CD4-positive, alpha-beta memory T cell (primary cell): Measurements from ENCODE around the gene CPM. TPM values are rescaled to one million over a fixed set of nuclear protein-coding genes. Genes with fewer than 3 reads are reported as not detected.

Experiments used
- CTCF ChIA-PET: fragments of 350-600 bp; sonication (Branson Sonifier 250); formaldehyde crosslinking; loops from one replicate; lab custom pipeline; 2021; ENCODE audit warnings: inconsistent platforms; ENCODE audit not compliant: partially characterized antibody; lab: Charles Lee
- POLR2A ChIA-PET: fragments of 350-600 bp; sonication (Branson Sonifier 250); formaldehyde crosslinking; loops from one replicate; lab custom pipeline; 2021; ENCODE audit not compliant: partially characterized antibody; lab: Charles Lee
- DNase-seq, 5 donors: peaks; one replicate each; pipeline versions ENCODE4 v3.0.0 to v3.0.0-alpha.2; 2020 to 2022; ENCODE audit warnings: mixed read lengths in 1 of 5
- H3K27ac ChIP-seq: one replicate; pipeline ENCODE4 v1.7.0; 2013; ENCODE audit warnings: low read depth, low read length
- H3K27me3 ChIP-seq: 2 replicates; pipeline ENCODE4 v1.7.0; 2013; ENCODE audit warnings: mild to moderate bottlenecking, low read length, moderate library complexity; ENCODE audit not compliant: insufficient read depth
- H3K36me3 ChIP-seq: 2 replicates; pipeline ENCODE4 v1.7.0; 2013; ENCODE audit warnings: mild to moderate bottlenecking, low read length, moderate library complexity; ENCODE audit not compliant: insufficient read depth
- H3K4me1 ChIP-seq: 2 replicates; pipeline ENCODE4 v1.7.0; 2013; ENCODE audit warnings: mild to moderate bottlenecking, low read length, moderate library complexity; ENCODE audit not compliant: insufficient read depth
- H3K4me3 ChIP-seq, 2 donors: one replicate each; pipeline ENCODE4 v1.7.0; 2013; ENCODE audit warnings: low read length in 2 of 2, mild to moderate bottlenecking in 1 of 2
- H3K9me3 ChIP-seq, 2 donors: one replicate each; pipeline ENCODE4 v1.7.0; 2013; ENCODE audit warnings: low read length in 2 of 2, control low read depth in 1 of 2; ENCODE audit not compliant: control insufficient read depth in 1 of 2
- H3K27ac Mint-ChIP-seq, 7 donors: one replicate each; pipeline ENCODE4 v1.8.0; 2020 to 2021; ENCODE audit warnings: mixed read lengths in 7 of 7, mild to moderate bottlenecking in 6 of 7, inconsistent platforms in 3 of 7, moderate library complexity in 3 of 7
- H3K27me3 Mint-ChIP-seq, 2 donors: one replicate each; pipeline ENCODE4 v1.8.0; 2020 to 2021; ENCODE audit warnings: mixed read lengths in 2 of 2
- H3K36me3 Mint-ChIP-seq, 2 donors: one replicate each; pipeline ENCODE4 v1.8.0; 2020 to 2021; ENCODE audit warnings: mixed read lengths in 2 of 2, inconsistent platforms in 1 of 2, mild to moderate bottlenecking in 1 of 2
- H3K4me1 Mint-ChIP-seq, 4 donors: one replicate each; pipeline ENCODE4 v1.8.0; 2020 to 2021; ENCODE audit warnings: mixed read lengths in 4 of 4, mild to moderate bottlenecking in 1 of 4
- H3K4me3 Mint-ChIP-seq, 8 donors: one replicate each; pipeline ENCODE4 v1.8.0; 2020 to 2021; ENCODE audit warnings: mixed read lengths in 8 of 8, mild to moderate bottlenecking in 7 of 8, moderate library complexity in 6 of 8, inconsistent platforms in 3 of 8
- H3K9me3 Mint-ChIP-seq, 8 donors: one replicate each; pipeline ENCODE4 v1.8.0; 2020 to 2021; ENCODE audit warnings: mixed read lengths in 8 of 8, mild to moderate bottlenecking in 5 of 8, inconsistent platforms in 3 of 8, moderate library complexity in 1 of 8
- intact Hi-C: fragments of 100-400 bp; cut with micrococcal nuclease; formaldehyde crosslinking; loops from one replicate; pipeline ENCODE4 v1.15.1; 2023
- polyA plus RNA-seq, 2 donors: library from polyadenylated mRNA; unstranded; fragments of 300-500 nt; fragmentation: Illumina TruSeq; gene quantifications; one replicate each; pipeline ENCODE4 v1.2.3, GENCODE V29; 2021
- total RNA-seq, 2 experiments: library from RNA; stranded (reverse); gene quantifications; one replicate each; pipeline ENCODE4 v1.2.3, GENCODE V29; 2021

The CPM gene
- total and polyA plus RNA-seq, 4 experiments from 2014 or later, result 1.3 to 3.1 (median 2.3) TPM

DNA sequence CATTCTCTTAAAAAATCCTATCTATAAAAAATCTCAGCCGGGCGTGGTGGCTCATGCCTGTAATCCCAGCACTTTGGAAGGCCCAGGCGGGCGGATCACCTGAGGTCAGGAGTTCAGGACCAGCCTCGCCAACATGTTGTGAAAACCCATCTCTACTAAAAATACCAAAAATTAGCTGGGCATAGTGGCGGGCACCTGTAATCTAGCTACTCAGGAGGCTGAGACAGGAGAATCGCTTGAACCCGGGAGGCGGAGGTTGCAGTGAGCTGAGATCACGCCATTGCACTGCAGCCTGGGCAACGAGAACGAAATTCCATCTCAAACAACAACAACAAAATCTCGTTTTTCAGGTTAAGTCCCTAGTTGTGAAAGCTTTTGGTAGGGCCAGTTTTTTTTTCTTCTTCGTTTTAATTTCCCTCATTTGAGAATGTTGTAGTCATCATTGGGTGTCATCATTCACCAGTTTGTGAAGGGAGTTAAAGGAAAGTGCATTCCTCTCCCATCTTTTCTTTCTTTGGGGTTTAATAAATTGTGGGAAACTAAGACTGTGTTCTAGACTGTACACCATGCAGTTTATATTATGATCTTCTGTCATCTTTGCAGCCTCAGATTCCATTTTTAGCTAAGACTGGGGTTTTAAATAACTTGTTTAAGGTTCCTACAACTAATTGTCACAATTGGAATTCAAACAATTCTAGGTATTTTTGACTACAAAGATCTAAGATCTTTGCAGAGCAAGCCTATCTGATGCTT, 101.0 kb downstream of the CPM start:
- Histone ChIP-seq H3K4me3 (no peak overlapping the region), H3K27ac (no peak overlapping the region), H3K27me3 (no peaks in the 10 kb centered on the region), H3K36me3 (peaks cover 25% of the 10 kb centered on the region), H3K4me1 (peaks cover 4% of the 10 kb centered on the region), H3K9me3 (no peaks in the 10 kb centered on the region)
- H3K27ac Mint-ChIP-seq, result no peak overlapping the region
- no peaks in the 10 kb centered on the region for H3K9me3 Mint-ChIP-seq
- DNase-seq, result no peak
- intact Hi-C loops, result no loop called here
- CTCF ChIA-PET, result interaction anchor here (1.1 to 3.0 kb wide), 4 partner anchors 12 to 238 kb away, joined by 4 to 43 read pairs (median 8); partner anchors contain the start of gene MDM2
- no peak overlapping the region for H3K4me3 Mint-ChIP-seq
- no peaks in the 10 kb centered on the region for H3K27me3 Mint-ChIP-seq
- POLR2A ChIA-PET, result no interaction called here
- H3K36me3 Mint-ChIP-seq, result peaks cover 35 to 49% of the 10 kb centered on the region in 2 donors
- peaks cover 5 to 13% (median 6%) of the 10 kb centered on the region in 4 donors for H3K4me1 Mint-ChIP-seq

- no peak overlapping the region for H3K4me3 Mint-ChIP-seq
- H3K9me3 Mint-ChIP-seq, result no peaks in the 10 kb centered on the region
- Histone ChIP-seq H3K4me1 (peaks cover 4% of the 10 kb centered on the region), H3K9me3 (no peaks in the 10 kb centered on the region), H3K27me3 (no peaks in the 10 kb centered on the region), H3K27ac (no peak overlapping the region), H3K4me3 (no peak overlapping the region), H3K36me3 (peaks cover 25% of the 10 kb centered on the region)
- peaks cover 5 to 13% (median 6%) of the 10 kb centered on the region in 4 donors for H3K4me1 Mint-ChIP-seq
- DNase-seq, result no peak
- peaks cover 32 to 48% of the 10 kb centered on the region in 2 donors for H3K36me3 Mint-ChIP-seq
- CTCF ChIA-PET, result interaction anchor here (0.7 to 3.0 kb wide), 13 partner anchors 8 to 1563 kb away, joined by 3 to 43 read pairs (median 5); partner anchors contain the start of genes MDM2 and SLC35E3
- POLR2A ChIA-PET, result interaction anchor here (1.3 to 2.6 kb wide), 3 partner anchors 11 to 23 kb away, joined by 4 to 21 read pairs (median 15); partner anchors contain the start of gene MDM2
- intact Hi-C loops, result no loop called here
- H3K27ac Mint-ChIP-seq, result peak overlapping the region in 1 of 7 donors; percentile 69
- no peaks in the 10 kb centered on the region for H3K27me3 Mint-ChIP-seq
These were observed 101.7 kb downstream of the CPM start for GRCh38 chr12:68831272-68831671.

GRCh38 chr12:68828672-68829068, 104.3 kb downstream of the CPM start:
- Histone ChIP-seq H3K9me3 (no peaks in the 10 kb centered on the region), H3K36me3 (peaks cover 29% of the 10 kb centered on the region), H3K27ac (no peak overlapping the region), H3K4me3 (no peak overlapping the region), H3K27me3 (no peaks in the 10 kb centered on the region), H3K4me1 (peaks cover 4% of the 10 kb centered on the region)
- no peak overlapping the region for H3K4me3 Mint-ChIP-seq
- H3K27ac Mint-ChIP-seq, result peak overlapping the region in 2 of 7 donors; percentile 5 to 64
- ChIA-PET CTCF (interaction anchor here (1.2 kb wide), 1 partner anchor 9 kb away, joined by 3 read pairs; no protein-coding TSS in a partner anchor), POLR2A (interaction anchor here (1.1 to 1.2 kb wide), 2 partner anchors 14 to 21 kb away, joined by 3 to 5 read pairs; partner anchors contain the start of gene MDM2)
- no peak for DNase-seq
- no peaks in the 10 kb centered on the region for H3K27me3 Mint-ChIP-seq
- intact Hi-C loops, result no loop called here
- peaks cover 41 to 57% of the 10 kb centered on the region in 2 donors for H3K36me3 Mint-ChIP-seq
- H3K4me1 Mint-ChIP-seq, result peaks cover 5 to 9% (median 7%) of the 10 kb centered on the region in 4 donors
- no peaks in the 10 kb centered on the region for H3K9me3 Mint-ChIP-seq

DNA sequence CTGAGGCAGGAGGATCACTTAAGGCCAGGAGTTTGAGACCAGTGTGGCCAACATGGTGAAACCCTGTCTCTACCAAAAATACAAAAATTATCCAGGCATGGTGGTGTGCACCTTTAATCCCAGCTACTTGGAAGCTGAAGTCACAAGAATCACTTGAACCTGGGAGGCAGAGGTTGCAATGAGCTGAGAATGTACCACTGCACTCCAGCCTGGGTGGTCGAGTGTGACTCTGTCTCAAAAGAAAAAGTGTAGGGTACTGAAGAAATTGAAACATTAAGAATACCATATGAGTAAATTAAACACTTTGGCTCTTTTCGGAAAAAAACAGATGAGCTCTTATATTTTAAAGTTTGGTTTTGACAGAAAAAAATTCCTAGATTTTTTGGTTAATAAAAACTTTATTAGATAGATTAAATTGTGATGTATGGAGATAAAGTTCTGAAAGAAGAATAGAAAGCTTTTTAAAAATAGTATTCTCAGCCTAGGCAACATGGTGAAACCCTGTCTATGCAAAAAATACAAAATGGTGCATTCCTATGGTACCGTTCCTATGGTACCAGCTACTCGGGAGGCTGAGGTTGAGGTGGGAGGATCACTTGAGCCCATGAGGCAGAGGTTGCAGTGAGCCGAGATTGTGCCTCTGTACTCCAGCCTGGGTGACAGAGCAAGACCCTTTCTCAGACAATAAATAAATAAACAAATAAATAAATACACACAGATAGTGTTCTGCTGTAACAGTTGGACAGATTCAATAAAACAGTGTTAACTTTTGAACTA, 104.9 kb downstream of the CPM start:
- intact Hi-C loops, result no loop called here
- Mint-ChIP-seq H3K9me3 (no peaks in the 10 kb centered on the region), H3K27me3 (no peaks in the 10 kb centered on the region), H3K4me1 (peaks cover 6 to 13% (median 8%) of the 10 kb centered on the region in 4 donors), H3K27ac (peak overlapping the region in 4 of 7 donors; percentile 5 to 64 (median 35)), H3K4me3 (no peak overlapping the region), H3K36me3 (peaks cover 46 to 62% of the 10 kb centered on the region in 2 donors)
- no peak for DNase-seq
- CTCF ChIA-PET, result interaction anchor here (1.2 kb wide), 1 partner anchor 8 kb away, joined by 3 read pairs; no protein-coding TSS in a partner anchor
- Histone ChIP-seq H3K36me3 (peaks cover 27% of the 10 kb centered on the region), H3K4me1 (peaks cover 4% of the 10 kb centered on the region), H3K27ac (no peak overlapping the region), H3K4me3 (no peak overlapping the region), H3K9me3 (no peaks in the 10 kb centered on the region), H3K27me3 (no peaks in the 10 kb centered on the region)
- POLR2A ChIA-PET, result interaction anchor here (1.1 to 1.2 kb wide), 2 partner anchors 13 to 21 kb away, joined by 3 to 5 read pairs; partner anchors contain the start of gene MDM2

- H3K27ac ChIP-seq, result no peak overlapping the region
- peaks cover 18% of the 10 kb centered on the region for H3K4me1 ChIP-seq
- Mint-ChIP-seq H3K27me3 (no peaks in the 10 kb centered on the region), H3K4me3 (no peak overlapping the region), H3K36me3 (peaks cover 48 to 71% of the 10 kb centered on the region in 2 donors), H3K4me1 (peaks cover 9 to 21% (median 18%) of the 10 kb centered on the region in 4 donors), H3K9me3 (no peaks in the 10 kb centered on the region), H3K27ac (peak overlapping the region in 4 of 7 donors; percentile 4 to 63 (median 43))
- H3K27me3 ChIP-seq, result no peaks in the 10 kb centered on the region
- H3K9me3 ChIP-seq, result no peaks in the 10 kb centered on the region
- intact Hi-C loops, result no loop called here
- ChIA-PET CTCF (interaction anchor here (2.1 kb wide), 1 partner anchor 18 kb away, joined by 7 read pairs; the partner anchor contains the start of gene MDM2), POLR2A (interaction anchor here (1.5 to 2.2 kb wide), 2 partner anchors 13 to 18 kb away, joined by 3 to 4 read pairs; partner anchors contain the start of gene MDM2)
- H3K4me3 ChIP-seq, result no peak overlapping the region
- DNase-seq, result no peak
- H3K36me3 ChIP-seq, result peaks cover 29% of the 10 kb centered on the region
These were observed 107.3 kb downstream of the CPM start for GRCh38 chr12:68825569-68826217.

GRCh38 chr12:68824597-68825250, 108.2 kb downstream of the CPM start:
- DNase-seq, result no peak
- no peaks in the 10 kb centered on the region for H3K27me3 ChIP-seq
- no peak overlapping the region for H3K4me3 Mint-ChIP-seq
- ChIA-PET CTCF (interaction anchor here (1.6 to 2.1 kb wide), 2 partner anchors 10 to 17 kb away, joined by 5 to 7 read pairs; partner anchors contain the start of gene MDM2), POLR2A (interaction anchor here (1.5 kb wide), 1 partner anchor 12 kb away, joined by 3 read pairs; no protein-coding TSS in a partner anchor)
- H3K4me1 Mint-ChIP-seq, result peaks cover 6 to 18% (median 17%) of the 10 kb centered on the region in 4 donors
- H3K36me3 ChIP-seq, result peaks cover 33% of the 10 kb centered on the region
- peak overlapping the region in 1 of 7 donors; percentile 59 for H3K27ac Mint-ChIP-seq
- H3K27ac ChIP-seq, result no peak overlapping the region
- peaks cover 16% of the 10 kb centered on the region for H3K4me1 ChIP-seq
- no peaks in the 10 kb centered on the region for H3K27me3 Mint-ChIP-seq
- intact Hi-C loops, result no loop called here
- H3K9me3 Mint-ChIP-seq, result no peaks in the 10 kb centered on the region
- peaks cover 45 to 73% of the 10 kb centered on the region in 2 donors for H3K36me3 Mint-ChIP-seq
- H3K9me3 ChIP-seq, result no peaks in the 10 kb centered on the region
- no peak overlapping the region for H3K4me3 ChIP-seq
